ENCODE data around the gene ARRDC4.

ARRDC4 gene

DNA sequence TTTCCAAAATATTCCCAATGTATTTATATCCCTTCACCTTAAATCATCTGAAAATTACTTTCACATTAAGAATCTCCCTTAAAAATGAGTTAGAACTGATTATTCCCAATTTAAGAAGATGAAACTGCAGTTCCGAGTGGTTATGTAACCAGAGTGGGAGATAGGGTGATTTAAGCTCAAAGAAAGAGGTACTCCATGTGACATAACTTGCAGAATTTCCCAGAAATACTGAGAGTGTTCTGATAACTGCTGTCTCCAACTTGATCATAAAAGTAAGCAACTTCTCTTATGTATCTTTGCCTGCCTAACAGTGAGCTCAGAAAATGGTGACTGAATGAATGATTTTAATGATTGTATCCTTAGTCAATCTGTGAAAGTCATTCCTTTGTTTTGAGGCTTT, 32.3 kb downstream of the ARRDC4 start:
- DNase-seq (ENCODE audit: low read depth) = no peak
- TF ChIP-seq CTCF (IDR thresholded peaks at IDR 0.05; ENCODE audit: control insufficient read depth, insufficient read depth, low read depth, low read length, missing control alignments) = no peak
- no peak overlapping the region for H3K4me3 ChIP-seq (ENCODE audit: control insufficient read depth, low read depth, low read length)

DNA sequence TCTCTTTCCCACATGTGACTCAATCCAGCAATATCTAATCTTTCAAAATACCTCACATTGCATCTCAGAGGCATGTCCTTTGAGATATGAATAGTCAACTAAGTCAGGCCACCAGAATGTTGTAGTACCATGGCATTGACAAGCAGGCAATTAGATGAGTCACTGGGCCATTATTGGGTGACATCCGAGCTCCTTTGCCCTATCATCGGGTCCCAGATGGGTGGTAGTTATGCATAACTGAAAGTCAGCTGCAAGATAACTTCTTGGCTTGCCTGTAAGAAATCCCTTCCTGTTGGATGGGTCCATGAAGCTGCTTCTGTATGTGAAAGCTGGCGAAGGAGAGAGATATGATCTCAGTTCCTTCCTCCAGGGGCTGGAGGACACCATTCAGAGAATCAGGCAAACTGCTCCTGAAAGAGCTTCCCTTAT, 32.8 kb downstream of the ARRDC4 start:
- DNase-seq (ENCODE audit: low read depth) = no peak
- H3K4me3 ChIP-seq (ENCODE audit: control insufficient read depth, low read depth, low read length) = no peak overlapping the region
- no peak for TF ChIP-seq CTCF (IDR thresholded peaks at IDR 0.05; ENCODE audit: control insufficient read depth, insufficient read depth, low read depth, low read length, missing control alignments)

- no peak overlapping the region for H3K4me3 ChIP-seq (ENCODE audit: control insufficient read depth, low read depth, low read length)
- TF ChIP-seq CTCF (IDR thresholded peaks at IDR 0.05; ENCODE audit: control insufficient read depth, insufficient read depth, low read depth, low read length, missing control alignments) = no peak
- DNase-seq (ENCODE audit: low read depth) = no peak
Measured at GRCh38 chr15:97994236-97994635, 33.7 kb downstream of the ARRDC4 start.

- TF ChIP-seq CTCF (IDR thresholded peaks at IDR 0.05; ENCODE audit: control insufficient read depth, insufficient read depth, low read depth, low read length, missing control alignments) = no peak
- H3K4me3 ChIP-seq (ENCODE audit: control insufficient read depth, low read depth, low read length) = no peak overlapping the region
- no peak for DNase-seq (ENCODE audit: low read depth)
Measured at GRCh38 chr15:97995192-97995591, 34.7 kb downstream of the ARRDC4 start.

DNA sequence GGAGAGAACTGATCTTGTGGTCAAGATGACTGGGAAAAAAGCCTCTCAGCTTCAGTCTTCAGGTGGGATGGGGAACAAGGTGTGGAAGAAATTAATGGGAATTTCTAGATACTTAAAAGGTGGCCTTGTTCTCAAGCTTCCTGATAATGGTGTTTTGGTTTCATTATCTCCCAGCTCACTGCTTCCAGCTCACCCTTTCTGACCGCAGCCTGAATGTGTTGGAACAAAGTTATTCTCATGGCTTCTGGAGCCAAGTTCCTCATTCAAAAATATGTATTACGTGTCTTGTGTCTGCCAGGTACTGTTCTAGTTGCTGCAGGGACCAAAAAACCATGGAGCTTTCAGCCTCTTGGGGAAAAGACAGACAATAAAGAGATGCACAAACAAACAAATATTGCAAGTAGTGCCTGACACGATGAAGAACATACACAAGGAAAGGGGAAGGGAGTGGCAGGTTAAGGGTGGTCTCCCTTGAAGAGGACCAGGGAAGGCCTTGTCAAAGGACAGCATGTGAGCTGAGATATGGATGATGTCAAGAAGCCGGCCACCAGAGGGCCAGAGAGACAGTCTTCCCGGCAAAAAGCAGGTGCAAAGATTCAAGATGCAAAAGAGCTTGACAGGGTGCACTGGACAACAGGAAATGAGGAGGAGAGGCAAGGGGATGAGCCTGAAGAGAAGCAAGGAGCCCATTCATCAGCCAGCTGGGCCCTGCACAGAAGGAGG, 35.5 kb downstream of the ARRDC4 start:
- TF ChIP-seq CTCF (IDR thresholded peaks at IDR 0.05; ENCODE audit: control insufficient read depth, insufficient read depth, low read depth, low read length, missing control alignments) = no peak
- no peak for DNase-seq (ENCODE audit: low read depth)
- no peak overlapping the region for H3K4me3 ChIP-seq (ENCODE audit: control insufficient read depth, low read depth, low read length)

- no peak overlapping the region for H3K4me3 ChIP-seq (ENCODE audit: control insufficient read depth, low read depth, low read length)
- TF ChIP-seq CTCF (IDR thresholded peaks at IDR 0.05; ENCODE audit: control insufficient read depth, insufficient read depth, low read depth, low read length, missing control alignments) = no peak
- DNase-seq (ENCODE audit: low read depth) = no peak
Measured at GRCh38 chr15:97998307-97999071, 38.0 kb downstream of the ARRDC4 start.
